HepG2 (cell line): Measurements from ENCODE around the gene RBBP8NL. TPM values are rescaled to one million over a fixed set of nuclear protein-coding genes. Genes with fewer than 3 reads are reported as not detected.

ENCODE experiments used
- ASH2L ChIP-seq: fragments of 300-600, 200-600 bp; sonication (generic); IDR thresholded peaks from 2 replicates; pipeline ENCODE4 v1.7.0; 2017; ENCODE audit warnings: low read depth, mild to moderate bottlenecking, moderate library complexity, mixed read lengths, low read length; ENCODE audit not compliant: insufficient read length
- CHD4 ChIP-seq: fragments of 200-600 bp; sonication (generic); IDR thresholded peaks from 2 replicates; pipeline ENCODE4 v1.7.0; 2017; ENCODE audit warnings: mild to moderate bottlenecking, low read length, borderline replicate concordance
- CSRNP1 ChIP-seq: sonication (generic); formaldehyde crosslinking; IDR thresholded peaks from 2 replicates; pipeline ENCODE4 v1.8.1; 2023; ENCODE audit warnings: mild to moderate bottlenecking, missing genetic modification reagents
- DZIP1 ChIP-seq: sonication (generic); formaldehyde crosslinking; IDR thresholded peaks from 2 replicates; pipeline ENCODE4 v1.5.0; 2020; ENCODE audit warnings: mild to moderate bottlenecking, missing genetic modification reagents
- FOXP4 ChIP-seq: sonication (generic); formaldehyde crosslinking; IDR thresholded peaks from 2 replicates; pipeline ENCODE4 v1.4.0; 2020; ENCODE audit warnings: missing genetic modification reagents
- GATAD2A ChIP-seq: IDR thresholded peaks from 2 replicates; pipeline ENCODE4 v1.6.1; 2016
- KDM5B ChIP-seq: sonication (generic); formaldehyde crosslinking; IDR thresholded peaks from 2 replicates; pipeline ENCODE4 v1.4.0; 2020; ENCODE audit warnings: missing genetic modification reagents, mild to moderate bottlenecking, borderline replicate concordance
- LRRFIP1 ChIP-seq: sonication (generic); formaldehyde crosslinking; conservative IDR thresholded peaks from 2 replicates; pipeline ENCODE4 v1.4.0; 2020; ENCODE audit warnings: missing genetic modification reagents
- NPAS2 ChIP-seq: sonication (generic); formaldehyde crosslinking; IDR thresholded peaks from 2 replicates; pipeline ENCODE4 v1.8.0; 2022; ENCODE audit warnings: mild to moderate bottlenecking, missing genetic modification reagents, borderline replicate concordance
- RFX3 ChIP-seq: IDR thresholded peaks from 2 replicates; pipeline ENCODE4 v1.6.1; 2016; ENCODE audit warnings: missing biosample characterization, missing genetic modification reagents
- STAG1 ChIP-seq: sonication (generic); formaldehyde crosslinking; IDR thresholded peaks from 2 replicates; pipeline ENCODE4 v1.4.0; 2020; ENCODE audit warnings: missing genetic modification reagents
- ZBTB39 ChIP-seq: sonication (generic); formaldehyde crosslinking; IDR thresholded peaks from 2 replicates; pipeline ENCODE4 v1.5.0; 2020; ENCODE audit warnings: missing genetic modification reagents
- ZNF12 ChIP-seq: sonication (generic); formaldehyde crosslinking; IDR thresholded peaks from 2 replicates; pipeline ENCODE4 v1.5.0; 2020; ENCODE audit warnings: missing genetic modification reagents
- ZNF224 ChIP-seq: sonication (generic); formaldehyde crosslinking; IDR thresholded peaks from 2 replicates; pipeline ENCODE4 v1.5.0; 2020; ENCODE audit warnings: mild to moderate bottlenecking, missing genetic modification reagents
- ZNF432 ChIP-seq: sonication (generic); formaldehyde crosslinking; IDR thresholded peaks from 2 replicates; pipeline ENCODE4 v1.5.0; 2020; ENCODE audit warnings: missing genetic modification reagents, mild to moderate bottlenecking, borderline replicate concordance
- ZNF564 ChIP-seq: sonication (generic); formaldehyde crosslinking; IDR thresholded peaks from 2 replicates; pipeline ENCODE4 v1.8.1; 2023; ENCODE audit warnings: mild to moderate bottlenecking, missing genetic modification reagents
- ZNF569 ChIP-seq: sonication (generic); formaldehyde crosslinking; IDR thresholded peaks from 2 replicates; pipeline ENCODE4 v1.5.0; 2020; ENCODE audit warnings: mild to moderate bottlenecking, missing genetic modification reagents, moderate library complexity, borderline replicate concordance
- polyA plus RNA-seq, 8 experiments: library from polyadenylated mRNA; depleted of rRNA in 3 of 8; stranded (reverse) in 7 of 8; unstranded in 1 of 8; fragments of >200 nt; fragmentation: Illumina TruSeq in 4 of 8; extraction: Trizol in 4 of 8; gene quantifications; 2 replicates each; pipeline versions ENCODE4 v1.2.1 to v1.2.3, GENCODE V29; 2011 to 2016; ENCODE audit warnings: low read depth in 4 of 8, missing spikeins in 1 of 8, mixed read lengths in 1 of 8; ENCODE audit not compliant: insufficient read depth in 1 of 8
- total RNA-seq, 5 experiments: library from RNA; depleted of rRNA; stranded (reverse); fragments of >200 nt; fragmentation: Illumina TruSeq; extraction: Trizol; gene quantifications; 2 replicates each; pipeline ENCODE4 v1.2.3, GENCODE V29; 2016; ENCODE audit warnings: low read depth in 1 of 5

Gene RBBP8NL
- total and polyA plus RNA-seq, 2 of the 13 experiments (the other 11 are each of a cell fraction or from before 2014, with no cell fraction given): 0.69 to 0.86 TPM

- TF ChIP-seq CSRNP1 (CRISPR knock-in tag) (peak; percentile 81; the same call in 1 of the 2 replicates), FOXP4 (CRISPR knock-in tag) (peak; percentile 81), CHD4 (peak; percentile 71; the same call in 1 of the 2 replicates), ZNF12 (CRISPR knock-in tag) (peak; percentile 54; the same call in 1 of the 2 replicates), ZNF564 (CRISPR knock-in tag) (peak; percentile 60; the same call in 1 of the 2 replicates), RFX3 (CRISPR knock-in tag) (no peak), ZNF224 (CRISPR knock-in tag) (no peak), NPAS2 (CRISPR knock-in tag) (no peak), ZNF569 (no peak), ASH2L (peak; percentile 79), ZBTB39 (CRISPR knock-in tag) (peak; percentile 23; the same call in 1 of the 2 replicates), GATAD2A (CRISPR knock-in tag) (peak; percentile 38; the same call in 1 of the 2 replicates), STAG1 (CRISPR knock-in tag) (peak; percentile 27; the same call in 1 of the 2 replicates), DZIP1 (peak; percentile 85; the same call in 1 of the 2 replicates), ZNF432 (CRISPR knock-in tag) (no peak), KDM5B (CRISPR knock-in tag) (peak; percentile 89), LRRFIP1 (no peak)
Observed at GRCh38 chr20:62407221-62407992, 19.9 kb downstream of the RBBP8NL start, which contains the start of gene CABLES2 (continued).
